Measurements from ENCODE around the gene NLRP14.

GRCh38 chr11:7050191-7050590 is 29.9 kb downstream of the NLRP14 start:
- TF ChIP-seq CTCF (IDR thresholded peaks at IDR 0.05; ENCODE audit: control extremely low read depth in 1 of 3, insufficient read depth in 1 of 3, low read depth in 1 of 3, low read length in 3 of 3) (no peak), CBX8 (IDR thresholded peaks at IDR 0.05; ENCODE audit: borderline replicate concordance, low read depth, low read length) (no peak), POLR2A (IDR thresholded peaks at IDR 0.05; ENCODE audit: control extremely low read depth in 1 of 2, low read depth in 2 of 2, low read length in 2 of 2) (no peak), SP1 (IDR thresholded peaks at IDR 0.05; ENCODE audit: low read depth, low read length) (no peak), TAF1 (IDR thresholded peaks at IDR 0.05; ENCODE audit: low read depth, low read length) (no peak), CEBPB (IDR thresholded peaks at IDR 0.05; ENCODE audit: low read depth, low read length) (no peak), SIN3A (conservative IDR thresholded peaks at IDR 0.05 in 1 of 2, IDR thresholded peaks at IDR 0.05 in 1 of 2; ENCODE audit: low read depth in 1 of 2, low read length in 2 of 2) (no peak), YY1 (IDR thresholded peaks at IDR 0.05; ENCODE audit: low read depth, low read length) (no peak), BRCA1 (IDR thresholded peaks at IDR 0.05; ENCODE audit: low read depth, low read length) (no peak), NANOG (IDR thresholded peaks at IDR 0.05; ENCODE audit: insufficient read depth, low read depth, low read length, poor library complexity, severe bottlenecking) (no peak)
